Measurements from ENCODE around the gene CETP. TPM values are rescaled to one million over a fixed set of nuclear protein-coding genes. Genes with fewer than 3 reads are reported as not detected.

The CETP gene
- total and polyA plus RNA-seq, 2 of the 13 experiments (the other 11 are each of a cell fraction or from before 2014, with no cell fraction given), result 0.31 to 9.8 TPM

DNA sequence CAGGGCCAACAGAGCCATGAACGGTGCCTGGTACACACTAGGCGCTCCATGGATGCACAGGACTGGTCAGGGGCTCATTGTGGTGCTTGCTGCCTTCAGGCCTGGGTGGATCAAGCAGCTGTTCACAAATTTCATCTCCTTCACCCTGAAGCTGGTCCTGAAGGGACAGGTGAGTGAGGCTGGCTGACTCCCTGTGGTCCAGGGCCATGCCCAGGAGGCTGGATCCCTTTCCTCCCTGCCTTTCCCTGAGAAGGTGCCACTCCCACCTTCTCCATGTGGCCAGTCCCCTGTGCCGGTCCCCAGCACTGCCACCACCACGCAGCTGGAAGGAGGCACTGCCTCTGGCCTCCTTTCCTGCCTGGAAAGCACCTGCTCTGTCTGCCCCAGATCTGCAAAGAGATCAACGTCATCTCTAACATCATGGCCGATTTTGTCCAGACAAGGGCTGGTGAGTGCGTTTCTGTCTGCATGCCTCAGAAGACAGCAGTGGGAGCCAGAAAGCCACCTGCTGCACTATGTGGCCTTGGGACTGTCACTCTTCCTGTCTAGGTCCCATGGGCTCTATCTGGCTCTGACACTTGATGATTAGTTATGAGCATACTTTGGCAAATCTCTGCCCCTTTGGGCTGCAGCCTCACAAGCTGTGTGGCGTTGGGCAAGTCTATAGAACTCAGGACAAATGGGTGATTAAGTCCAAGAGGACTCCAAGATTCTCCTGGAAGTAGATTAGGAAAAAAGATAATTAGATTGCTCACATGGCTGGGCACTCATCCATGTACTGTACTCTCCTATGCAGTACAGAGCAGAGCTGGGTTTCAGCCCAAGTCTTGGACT lies 9.4 kb downstream of the CETP start (continued):
- no peak for TF ChIP-seq SIX1 (CRISPR knock-in tag; IDR thresholded peaks at IDR 0.05; ENCODE audit: borderline replicate concordance)

- Histone ChIP-seq H3K4me2 (ENCODE audit: low read depth, low read length) (no peak overlapping the region), H3K9me3 (ENCODE audit: low read length) (no peaks in the 10 kb centered on the region), H3K4me3 (replicated peaks in 1 of 3; ENCODE audit: insufficient read depth in 1 of 3, low read depth in 2 of 3, low read length in 3 of 3) (no peak overlapping the region), H3K36me3 (replicated peaks in 1 of 2; ENCODE audit: control insufficient read depth in 1 of 2, insufficient read depth in 2 of 2, low read length in 2 of 2) (no peaks in the 10 kb centered on the region), H4K20me1 (ENCODE audit: insufficient read depth, low read length) (no peaks in the 10 kb centered on the region), H3K27ac (ENCODE audit: extremely low read length, insufficient read depth, low read length) (no peak overlapping the region), H3K4me1 (ENCODE audit: insufficient read depth, low read length) (peaks cover 53% of the 10 kb centered on the region), H3K27me3 (ENCODE audit: control insufficient read depth in 1 of 2, insufficient read depth in 2 of 2, low read length in 2 of 2) (peaks cover 0 to 16% of the 10 kb centered on the region in 2 experiments; a peak in 1 of 5 replicates), H3K79me2 (ENCODE audit: insufficient read depth, low read length) (no peaks in the 10 kb centered on the region), H2AFZ (ENCODE audit: low read length) (no peak overlapping the region), H3K9ac (ENCODE audit: insufficient read depth, low read depth, low read length) (no peak overlapping the region)
- in situ Hi-C loops (cut with HindIII; ENCODE audit: extremely low pct_ligation_motif_present, low pct_unique_long_range_greater_than_20kb), result no loop called here
- intact Hi-C loops (cut with micrococcal nuclease; ENCODE audit: unreplicated experiment), result no loop called here
- ChIA-PET POLR2A (interaction anchor here (1.4 to 2.3 kb wide), 3 partner anchors 11 to 40 kb away, joined by 3 to 8 read pairs (median 4); partner anchors contain the start of gene HERPUD1), CTCF (ENCODE audit: low intra/inter-chr PET ratio, low total read pairs) (no interaction called here)
- ATAC-seq, result no peak
- 75% methylated on average over 3 of the region's 3 CpGs for WGBS (ENCODE audit: low lambda C conversion rate)
- FAIRE-seq, result no peak
- DNase-seq (ENCODE audit: low spot score), result no peak
- no TSS peak for BruUV-seq (replicated peaks)
- TF ChIP-seq, protein P1, sequence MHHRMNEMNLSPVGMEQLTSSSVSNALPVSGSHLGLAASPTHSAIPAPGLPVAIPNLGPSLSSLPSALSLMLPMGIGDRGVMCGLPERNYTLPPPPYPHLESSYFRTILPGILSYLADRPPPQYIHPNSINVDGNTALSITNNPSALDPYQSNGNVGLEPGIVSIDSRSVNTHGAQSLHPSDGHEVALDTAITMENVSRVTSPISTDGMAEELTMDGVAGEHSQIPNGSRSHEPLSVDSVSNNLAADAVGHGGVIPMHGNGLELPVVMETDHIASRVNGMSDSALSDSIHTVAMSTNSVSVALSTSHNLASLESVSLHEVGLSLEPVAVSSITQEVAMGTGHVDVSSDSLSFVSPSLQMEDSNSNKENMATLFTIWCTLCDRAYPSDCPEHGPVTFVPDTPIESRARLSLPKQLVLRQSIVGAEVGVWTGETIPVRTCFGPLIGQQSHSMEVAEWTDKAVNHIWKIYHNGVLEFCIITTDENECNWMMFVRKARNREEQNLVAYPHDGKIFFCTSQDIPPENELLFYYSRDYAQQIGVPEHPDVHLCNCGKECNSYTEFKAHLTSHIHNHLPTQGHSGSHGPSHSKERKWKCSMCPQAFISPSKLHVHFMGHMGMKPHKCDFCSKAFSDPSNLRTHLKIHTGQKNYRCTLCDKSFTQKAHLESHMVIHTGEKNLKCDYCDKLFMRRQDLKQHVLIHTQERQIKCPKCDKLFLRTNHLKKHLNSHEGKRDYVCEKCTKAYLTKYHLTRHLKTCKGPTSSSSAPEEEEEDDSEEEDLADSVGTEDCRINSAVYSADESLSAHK (CRISPR knock-in tag; IDR thresholded peaks at IDR 0.05; ENCODE audit: borderline replicate concordance), result no peak
- no peak for TF ChIP-seq ZNF20 (CRISPR knock-in tag; IDR thresholded peaks at IDR 0.05)
- 0 out of 2 replicates have a peak, but pooled peaks have one; percentile 52 for TF ChIP-seq ZNF572 (CRISPR knock-in tag; IDR thresholded peaks at IDR 0.05)
- no peak for TF ChIP-seq POGK (CRISPR knock-in tag; conservative IDR thresholded peaks at IDR 0.05)
- no peak for TF ChIP-seq TBX3 (IDR thresholded peaks at IDR 0.05; ENCODE audit: borderline replicate concordance)
- TF ChIP-seq, protein P2, sequence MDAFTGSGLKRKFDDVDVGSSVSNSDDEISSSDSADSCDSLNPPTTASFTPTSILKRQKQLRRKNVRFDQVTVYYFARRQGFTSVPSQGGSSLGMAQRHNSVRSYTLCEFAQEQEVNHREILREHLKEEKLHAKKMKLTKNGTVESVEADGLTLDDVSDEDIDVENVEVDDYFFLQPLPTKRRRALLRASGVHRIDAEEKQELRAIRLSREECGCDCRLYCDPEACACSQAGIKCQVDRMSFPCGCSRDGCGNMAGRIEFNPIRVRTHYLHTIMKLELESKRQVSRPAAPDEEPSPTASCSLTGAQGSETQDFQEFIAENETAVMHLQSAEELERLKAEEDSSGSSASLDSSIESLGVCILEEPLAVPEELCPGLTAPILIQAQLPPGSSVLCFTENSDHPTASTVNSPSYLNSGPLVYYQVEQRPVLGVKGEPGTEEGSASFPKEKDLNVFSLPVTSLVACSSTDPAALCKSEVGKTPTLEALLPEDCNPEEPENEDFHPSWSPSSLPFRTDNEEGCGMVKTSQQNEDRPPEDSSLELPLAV (CRISPR knock-in tag; conservative IDR thresholded peaks at IDR 0.05; ENCODE audit: low read depth), result no peak
- no peak for TF ChIP-seq ZNF792 (CRISPR knock-in tag; IDR thresholded peaks at IDR 0.05)
- no peak for TF ChIP-seq SPEN (CRISPR knock-in tag; IDR thresholded peaks at IDR 0.05; ENCODE audit: low read depth)
- TF ChIP-seq, protein P3, sequence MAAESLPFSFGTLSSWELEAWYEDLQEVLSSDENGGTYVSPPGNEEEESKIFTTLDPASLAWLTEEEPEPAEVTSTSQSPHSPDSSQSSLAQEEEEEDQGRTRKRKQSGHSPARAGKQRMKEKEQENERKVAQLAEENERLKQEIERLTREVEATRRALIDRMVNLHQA (CRISPR knock-in tag; IDR thresholded peaks at IDR 0.05), result no peak
- peak; percentile 54; the same call in 1 of the 2 replicates for TF ChIP-seq ZMYM3 (CRISPR knock-in tag; IDR thresholded peaks at IDR 0.05)
- TF ChIP-seq SMARCC2 (IDR thresholded peaks at IDR 0.05), result no peak
- TF ChIP-seq BORCS8-MEF2B (CRISPR knock-in tag; IDR thresholded peaks at IDR 0.05), result no peak
- TF ChIP-seq, protein P4, sequence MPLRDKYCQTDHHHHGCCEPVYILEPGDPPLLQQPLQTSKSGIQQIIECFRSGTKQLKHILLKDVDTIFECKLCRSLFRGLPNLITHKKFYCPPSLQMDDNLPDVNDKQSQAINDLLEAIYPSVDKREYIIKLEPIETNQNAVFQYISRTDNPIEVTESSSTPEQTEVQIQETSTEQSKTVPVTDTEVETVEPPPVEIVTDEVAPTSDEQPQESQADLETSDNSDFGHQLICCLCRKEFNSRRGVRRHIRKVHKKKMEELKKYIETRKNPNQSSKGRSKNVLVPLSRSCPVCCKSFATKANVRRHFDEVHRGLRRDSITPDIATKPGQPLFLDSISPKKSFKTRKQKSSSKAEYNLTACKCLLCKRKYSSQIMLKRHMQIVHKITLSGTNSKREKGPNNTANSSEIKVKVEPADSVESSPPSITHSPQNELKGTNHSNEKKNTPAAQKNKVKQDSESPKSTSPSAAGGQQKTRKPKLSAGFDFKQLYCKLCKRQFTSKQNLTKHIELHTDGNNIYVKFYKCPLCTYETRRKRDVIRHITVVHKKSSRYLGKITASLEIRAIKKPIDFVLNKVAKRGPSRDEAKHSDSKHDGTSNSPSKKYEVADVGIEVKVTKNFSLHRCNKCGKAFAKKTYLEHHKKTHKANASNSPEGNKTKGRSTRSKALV (CRISPR knock-in tag; IDR thresholded peaks at IDR 0.05), result no peak
Measured at GRCh38 chr16:56971768-56972043, 10.0 kb downstream of the CETP start.
